NCI-H2196 (cell line): ENCODE measurements around the gene METTL23.
A peak's percentile ranks its signal among the peaks of the same experiment; 100 is the strongest.
"Not testable (repeated sequence)": the region's sequence is repeated elsewhere in the genome, so short reads cannot be mapped to it uniquely, and the experiment has no call there.

ENCODE experiments used
- DNase-seq: peaks from one replicate; lab custom pipeline; 2025; ENCODE audit not compliant: unreplicated experiment; lab: John Stamatoyannopoulos, UW

METTL23 gene

GRCh38 chr17:76713765-76714164 is 12.9 kb upstream of the METTL23 start:
- no peak for DNase-seq

DNA sequence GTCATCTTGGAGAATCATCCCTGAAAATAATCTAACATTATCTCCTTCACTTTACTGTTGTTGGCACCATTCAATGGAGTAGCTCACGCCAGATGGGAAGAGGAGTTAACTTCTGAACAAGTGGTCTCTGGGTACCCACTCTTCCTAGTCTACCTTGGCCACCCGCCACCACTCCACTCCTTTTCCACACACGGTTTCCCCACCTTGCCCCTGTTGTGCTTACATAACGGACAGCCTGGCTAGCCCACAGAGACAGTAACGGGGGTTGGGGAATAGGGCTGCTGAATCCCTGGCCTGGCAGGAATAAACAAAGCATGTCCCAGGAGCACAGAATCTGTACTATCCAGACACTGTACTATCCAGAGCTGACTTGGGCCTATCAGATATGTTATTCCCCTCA is 12.3 kb upstream of the METTL23 start:
- DNase-seq: no peak

DNA sequence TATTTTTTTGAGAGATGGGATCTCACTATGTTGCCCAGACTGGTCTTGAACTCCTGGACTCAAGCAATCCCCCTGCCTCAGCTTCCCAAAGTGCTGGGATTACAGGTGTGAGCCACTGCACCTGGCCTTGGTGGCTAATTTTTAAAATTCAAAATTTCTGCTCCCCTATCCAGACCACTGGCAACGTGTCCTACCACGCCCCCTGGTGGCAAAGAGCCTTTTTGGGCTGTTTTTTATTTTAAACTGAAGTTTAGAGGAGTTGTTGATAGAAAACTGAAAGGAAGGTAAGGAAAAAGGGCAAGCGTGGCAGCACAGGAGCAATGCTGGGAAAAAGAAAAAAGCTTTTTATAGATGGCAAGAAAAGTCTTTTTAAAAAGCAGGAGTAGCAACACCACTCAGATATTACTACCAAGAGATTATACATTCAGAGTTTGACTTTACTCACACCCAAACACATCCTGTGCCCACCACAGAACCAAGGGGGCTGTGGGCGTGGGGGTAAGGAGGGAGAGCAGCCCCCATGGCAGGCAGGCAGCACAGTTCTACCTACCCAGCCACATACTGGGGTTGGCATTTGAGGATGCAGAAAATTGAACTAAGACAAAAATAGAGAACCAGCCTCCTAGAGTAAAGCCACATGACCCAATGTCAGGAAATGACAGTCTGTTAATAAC is 11.7 kb upstream of the METTL23 start:
- peak; percentile 80 for DNase-seq

DNA sequence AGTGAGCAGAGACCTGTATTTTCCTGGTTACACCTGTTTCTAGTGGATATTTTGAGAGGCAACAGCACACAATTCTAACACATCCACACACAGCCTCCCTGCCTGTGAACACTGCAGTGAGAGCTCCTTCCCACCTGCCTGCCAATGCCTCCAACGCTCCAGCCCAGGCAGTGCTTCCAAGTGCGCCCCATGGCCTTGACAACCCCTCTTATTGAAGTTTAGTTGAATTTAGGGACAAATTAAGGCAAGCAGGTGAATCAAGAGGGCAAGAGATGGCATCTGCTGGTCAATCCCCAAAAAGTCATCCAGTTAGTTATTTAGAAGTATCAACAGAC is 11.2 kb upstream of the METTL23 start:
- no peak for DNase-seq

DNA sequence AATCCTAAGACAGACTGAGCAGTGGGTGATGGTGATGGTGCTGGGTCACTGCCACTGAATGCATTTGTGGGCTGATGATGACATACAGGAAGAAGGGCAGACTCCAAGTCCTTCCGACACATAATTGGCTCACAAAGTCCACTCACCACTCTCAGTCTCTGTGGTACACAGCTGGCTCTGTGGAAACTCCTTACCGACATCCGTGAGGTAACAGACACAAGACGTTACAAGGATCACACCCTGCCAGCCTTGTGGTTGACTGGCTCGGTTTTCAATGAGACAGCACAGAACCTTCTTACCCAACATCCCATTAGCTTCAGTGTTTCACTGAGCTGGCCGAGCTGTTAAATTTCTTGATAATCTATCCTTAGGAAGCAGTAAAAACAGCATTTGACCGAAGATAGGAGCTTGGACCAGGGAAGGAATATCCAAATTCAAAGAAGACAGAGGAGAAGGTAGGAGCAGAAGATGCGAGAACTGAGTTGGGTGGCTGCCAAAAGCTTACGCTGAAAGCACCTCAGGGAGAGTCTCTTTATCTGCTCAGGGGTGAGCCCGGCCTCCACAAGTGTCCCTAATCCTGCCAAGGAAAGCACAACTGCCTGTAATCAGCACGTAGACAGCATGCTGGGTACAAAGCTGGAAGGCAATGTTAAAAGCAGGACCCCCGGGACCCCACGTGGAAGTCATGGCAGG is 10.3 kb upstream of the METTL23 start:
- peak; percentile 38 for DNase-seq

GRCh38 chr17:76716839-76717215 is 9.8 kb upstream of the METTL23 start:
- DNase-seq: no peak

GRCh38 chr17:76718516-76718915 is 8.1 kb upstream of the METTL23 start:
- no peak for DNase-seq

GRCh38 chr17:76720211-76720610 is 6.4 kb upstream of the METTL23 start:
- no peak for DNase-seq

- DNase-seq: no peak
Observed at GRCh38 chr17:76720941-76721340, 5.7 kb upstream of the METTL23 start.

- no peak for DNase-seq
Observed at GRCh38 chr17:76721463-76721862, 5.2 kb upstream of the METTL23 start.

DNA sequence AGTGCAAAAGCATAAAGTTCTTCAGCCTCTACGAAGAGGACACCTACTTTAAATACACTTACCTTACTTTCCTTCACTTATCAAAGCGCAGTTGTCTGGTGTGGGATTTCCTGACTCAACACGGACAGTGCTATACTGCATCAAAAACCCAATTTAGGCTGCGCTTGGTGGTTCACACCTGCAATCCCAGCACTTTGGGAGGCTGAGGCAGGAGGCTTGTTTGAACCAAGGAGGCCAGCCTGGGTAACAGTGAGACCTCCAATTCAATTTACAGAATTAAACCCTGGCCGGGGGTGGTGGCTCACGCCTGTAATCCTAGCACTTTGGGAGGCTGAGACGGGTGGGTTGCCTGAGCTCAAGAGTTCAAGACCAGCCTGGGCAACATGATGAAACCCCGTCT is 4.4 kb upstream of the METTL23 start:
- no peak for DNase-seq

GRCh38 chr17:76722977-76723376 is 3.7 kb upstream of the METTL23 start:
- DNase-seq: not testable (repeated sequence)

- no peak for DNase-seq
Observed at GRCh38 chr17:76723812-76724211, 2.8 kb upstream of the METTL23 start.

GRCh38 chr17:76725580-76726230 is 934 bp upstream of the METTL23 start:
- peak; percentile 34 for DNase-seq

GRCh38 chr17:76726231-76726775 is 336 bp upstream of the METTL23 start, which contains the start of gene JMJD6:
Gene JMJD6 (minus strand): TSS chr17:76726606. CDS start chr17:76726475, 131 bp downstream.
- DNase-seq: peak; percentile 98

DNA sequence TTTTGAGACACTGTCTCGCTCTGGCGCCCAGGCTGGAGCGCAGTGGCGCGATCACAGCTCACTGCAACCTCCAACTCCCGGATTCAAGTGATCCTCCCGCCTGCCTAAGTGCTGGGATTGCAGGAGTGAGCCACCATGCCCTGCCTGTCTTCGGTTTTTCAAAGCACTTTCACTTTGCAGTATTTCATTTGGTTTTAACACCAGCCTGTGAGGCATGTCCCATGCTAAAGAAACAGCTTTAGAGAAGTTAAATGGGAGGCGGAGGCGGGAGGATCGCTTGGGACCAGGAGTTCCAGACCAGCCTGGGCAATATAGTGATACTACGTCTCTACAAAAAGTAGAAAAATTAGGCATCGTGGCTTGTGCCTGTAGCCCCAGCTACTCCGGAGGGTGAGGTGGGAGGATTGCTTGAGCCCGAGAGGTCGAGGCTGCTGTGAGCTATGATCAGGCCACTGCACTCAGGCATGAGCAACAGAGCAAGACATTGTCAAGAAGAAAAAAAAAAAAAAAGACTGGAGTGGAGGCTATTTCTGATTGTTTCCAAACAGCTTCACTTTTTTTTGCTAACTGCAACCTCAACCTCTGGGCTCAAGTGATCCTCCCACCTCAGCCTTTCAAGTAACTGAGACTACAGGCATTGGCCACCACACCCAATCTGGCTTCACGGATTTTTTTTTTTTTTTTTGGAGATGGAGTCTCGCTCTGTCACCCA is 1.3 kb downstream of the METTL23 start:
- DNase-seq: no peak

DNA sequence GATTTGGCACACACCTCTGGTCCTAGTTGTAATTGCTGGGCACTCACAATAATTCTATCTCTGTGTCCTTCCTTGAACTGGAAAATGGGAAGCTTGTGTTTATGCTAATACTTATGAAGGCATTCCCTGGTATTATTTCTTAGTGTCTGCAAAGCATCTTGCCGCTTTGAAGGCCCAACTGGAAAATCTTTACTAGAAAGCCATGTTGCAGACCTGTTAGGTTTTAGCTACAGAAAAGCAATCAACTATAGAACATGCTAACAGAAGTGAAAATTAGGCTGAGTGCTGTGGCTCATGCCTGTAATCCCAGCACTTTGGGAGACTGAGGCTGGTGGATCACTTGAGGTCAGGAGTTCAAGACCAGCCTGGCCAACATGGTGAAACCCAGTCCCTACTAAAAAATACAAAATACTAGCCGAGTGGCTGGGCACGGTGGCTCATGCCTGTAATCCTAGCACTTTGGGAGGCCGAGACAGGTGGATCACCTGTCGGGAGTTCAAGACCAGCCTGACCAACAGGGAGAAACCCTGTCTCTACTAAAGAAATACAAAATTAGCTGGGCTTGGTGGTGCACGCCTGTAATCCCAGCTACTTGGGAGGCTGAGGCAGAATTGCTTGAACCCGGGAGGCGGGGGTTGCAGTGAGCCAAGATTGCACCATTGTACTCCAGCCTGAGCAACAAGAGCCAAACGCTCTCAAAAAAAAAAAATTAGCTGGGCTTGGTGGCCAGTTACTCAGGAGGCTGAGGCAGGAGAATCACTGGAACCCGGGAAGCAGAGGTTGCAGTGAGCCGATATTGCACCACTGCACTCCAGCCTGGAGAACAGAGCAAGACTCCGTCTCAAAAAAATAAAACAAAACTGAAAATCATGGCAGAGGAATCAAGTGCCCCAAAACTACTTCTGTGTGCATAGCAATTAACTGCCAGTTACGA is 5.4 kb downstream of the METTL23 start:
- not testable (repeated sequence) for DNase-seq

GRCh38 chr17:76732734-76733617 is 6.3 kb downstream of the METTL23 start:
- no peak for DNase-seq

- no peak for DNase-seq
Observed at GRCh38 chr17:76733618-76733957, 6.9 kb downstream of the METTL23 start.
